H9 (cell line): ENCODE results near the gene ZNF599. TPM values are rescaled to one million over a fixed set of nuclear protein-coding genes. Genes with fewer than 3 reads are reported as not detected.

Source experiments
- DNase-seq: peaks from one replicate; pipeline ENCODE4 v3.0.0-alpha.2; 2017
- H2AFZ ChIP-seq: one replicate; pipeline ENCODE4 v1.6.1; 2013; ENCODE audit warnings: mild to moderate bottlenecking, low read length, control low read depth, moderate library complexity
- H2AK5ac ChIP-seq: 2 replicates; pipeline ENCODE4 v1.6.1; 2013; ENCODE audit warnings: low read length, control low read depth, mixed read lengths; ENCODE audit not compliant: insufficient read length
- H2BK120ac ChIP-seq: one replicate; pipeline ENCODE4 v1.6.1; 2013; ENCODE audit warnings: low read depth, mild to moderate bottlenecking, low read length, control low read depth, inconsistent platforms; ENCODE audit not compliant: poor library complexity, severe bottlenecking
- H2BK12ac ChIP-seq: 2 replicates; pipeline ENCODE4 v1.6.1; 2013; ENCODE audit warnings: low read length, control low read depth, mixed read lengths, low read depth; ENCODE audit not compliant: insufficient read length
- H2BK15ac ChIP-seq: 2 replicates; pipeline ENCODE4 v1.6.1; 2013; ENCODE audit warnings: low read depth, low read length, control low read depth
- H2BK20ac ChIP-seq: one replicate; pipeline ENCODE4 v1.6.1; 2013; ENCODE audit warnings: low read depth, mild to moderate bottlenecking, low read length, control low read depth, inconsistent platforms; ENCODE audit not compliant: poor library complexity, severe bottlenecking
- H2BK5ac ChIP-seq: 2 replicates; pipeline ENCODE4 v1.6.1; 2013; ENCODE audit warnings: low read length, control low read depth, mixed read lengths; ENCODE audit not compliant: insufficient read length
- H3K14ac ChIP-seq: 2 replicates; pipeline ENCODE4 v1.6.1; 2013; ENCODE audit warnings: low read length, control low read depth; ENCODE audit not compliant: insufficient read depth
- H3K18ac ChIP-seq: 2 replicates; pipeline ENCODE4 v1.6.1; 2013; ENCODE audit warnings: low read depth, mild to moderate bottlenecking, mixed read lengths, low read length, control low read depth; ENCODE audit not compliant: insufficient read length
- H3K23ac ChIP-seq: 2 replicates; pipeline ENCODE4 v1.6.1; 2013; ENCODE audit warnings: low read length, control low read depth, mixed read lengths, low read depth; ENCODE audit not compliant: insufficient read length
- H3K23me2 ChIP-seq: 2 replicates; pipeline ENCODE4 v1.6.1; 2013; ENCODE audit warnings: low read depth, mild to moderate bottlenecking, mixed read lengths, low read length, control low read depth; ENCODE audit not compliant: insufficient read length, poor library complexity, severe bottlenecking
- H3K27ac ChIP-seq: 2 replicates; pipeline ENCODE4 v1.5.1; 2013; ENCODE audit warnings: low read length, control low read depth, mixed read lengths, low read depth; ENCODE audit not compliant: insufficient read length
- H3K27me3 ChIP-seq: 2 replicates; pipeline ENCODE4 v1.6.1; 2013; ENCODE audit warnings: low read length, control low read depth, inconsistent platforms; ENCODE audit not compliant: insufficient read depth
- H3K4ac ChIP-seq: 2 replicates; pipeline ENCODE4 v1.6.1; 2013; ENCODE audit warnings: low read depth, mild to moderate bottlenecking, control low read depth, inconsistent platforms, low read length, moderate library complexity
- H3K4me1 ChIP-seq: 2 replicates; pipeline ENCODE4 v1.6.1; 2013; ENCODE audit warnings: low read length, control low read depth, inconsistent platforms; ENCODE audit not compliant: insufficient read depth
- H3K4me2 ChIP-seq: 2 replicates; pipeline ENCODE4 v1.6.1; 2013; ENCODE audit warnings: low read length, control low read depth, mixed read lengths; ENCODE audit not compliant: insufficient read length, insufficient read depth
- H3K56ac ChIP-seq: 2 replicates; pipeline ENCODE4 v1.6.1; 2013; ENCODE audit warnings: low read depth, mild to moderate bottlenecking, mixed read lengths, low read length, control low read depth; ENCODE audit not compliant: insufficient read length
- H3K79me1 ChIP-seq: 2 replicates; pipeline ENCODE4 v1.6.1; 2013; ENCODE audit warnings: low read depth, mild to moderate bottlenecking, moderate library complexity, low read length, control low read depth, inconsistent platforms; ENCODE audit not compliant: insufficient read depth, poor library complexity, severe bottlenecking
- H3K79me2 ChIP-seq: 2 replicates; pipeline ENCODE4 v1.6.1; 2013; ENCODE audit warnings: low read length, control low read depth, inconsistent platforms; ENCODE audit not compliant: insufficient read depth
- H3K9ac ChIP-seq: 2 replicates; pipeline ENCODE4 v1.6.1; 2013; ENCODE audit warnings: low read length, control low read depth, mixed read lengths; ENCODE audit not compliant: insufficient read length; ENCODE audit errors: extremely low read depth
- H3K9me3 ChIP-seq: one replicate; pipeline ENCODE4 v1.6.1; 2013; ENCODE audit warnings: low read depth, low read length, inconsistent platforms; ENCODE audit not compliant: control insufficient read depth
- H3T11ph ChIP-seq: one replicate; pipeline ENCODE4 v1.6.1; 2013; ENCODE audit warnings: mild to moderate bottlenecking, low read length, control low read depth, inconsistent platforms
- H4K20me1 ChIP-seq: one replicate; pipeline ENCODE4 v1.6.1; 2013; ENCODE audit not compliant: control insufficient read depth, insufficient read length, insufficient read depth
- H4K5ac ChIP-seq: 2 replicates; pipeline ENCODE4 v1.6.1; 2013; ENCODE audit warnings: low read depth, mild to moderate bottlenecking, mixed read lengths, low read length, control low read depth; ENCODE audit not compliant: insufficient read length
- H4K8ac ChIP-seq: replicated peaks from 2 replicates; pipeline ENCODE4 v1.6.1; 2013; ENCODE audit warnings: low read length, control low read depth, mixed read lengths, low read depth; ENCODE audit not compliant: insufficient read length
- H4K91ac ChIP-seq: 2 replicates; pipeline ENCODE4 v1.6.1; 2013; ENCODE audit warnings: low read depth, mild to moderate bottlenecking, moderate library complexity, mixed read lengths, low read length, control low read depth; ENCODE audit not compliant: insufficient read length
- H3K27ac Mint-ChIP-seq, 3 experiments: 2 replicates in 2 of 3; 3 replicates in 1 of 3; pipeline ENCODE4 v1.8.0; 2020 to 2021; ENCODE audit warnings: mixed read lengths in 3 of 3, mild to moderate bottlenecking in 1 of 3, moderate library complexity in 1 of 3
- H3K27me3 Mint-ChIP-seq: 2 replicates; pipeline ENCODE4 v1.8.0; 2021; ENCODE audit warnings: low read depth, mild to moderate bottlenecking, moderate library complexity, mixed read lengths
- H3K36me3 Mint-ChIP-seq, 3 experiments: 2 replicates in 2 of 3; 3 replicates in 1 of 3; pipeline ENCODE4 v1.8.0; 2020 to 2021; ENCODE audit warnings: low read depth in 3 of 3, mixed read lengths in 3 of 3; ENCODE audit not compliant: insufficient read depth in 1 of 3
- H3K4me1 Mint-ChIP-seq, 2 experiments: 2 replicates each; pipeline ENCODE4 v1.8.0; 2020; ENCODE audit warnings: mixed read lengths in 2 of 2
- H3K4me3 Mint-ChIP-seq, 2 experiments: 2 replicates in 1 of 2; 3 replicates in 1 of 2; pipeline ENCODE4 v1.8.0; 2020 to 2021; ENCODE audit warnings: mild to moderate bottlenecking in 2 of 2, mixed read lengths in 2 of 2, moderate library complexity in 1 of 2
- H3K9me3 Mint-ChIP-seq, 2 experiments: 2 replicates in 1 of 2; 3 replicates in 1 of 2; pipeline ENCODE4 v1.8.0; 2020; ENCODE audit warnings: mild to moderate bottlenecking in 2 of 2, mixed read lengths in 2 of 2, moderate library complexity in 1 of 2
- CTCF ChIP-seq: fragments of 200-600 bp; sonication (generic); conservative IDR thresholded peaks from 3 replicates; pipeline ENCODE4 v1.8.0; 2021; ENCODE audit warnings: antibody characterized with exemption, mild to moderate bottlenecking
- WGBS: extraction: QIAGEN DNeasy Blood & Tissue Kit; methylation state at CpG from one replicate; pipeline ENCODE4 v1.1.7; 2013; ENCODE audit warnings: missing lambda C conversion rate, low lambda C conversion rate, mixed read lengths; ENCODE audit not compliant: insufficient read length; ENCODE audit errors: extremely low coverage; 5-methylcytosine and 5-hydroxymethylcytosine counted together
- total RNA-seq: library from RNA; stranded (reverse); gene quantifications from 2 replicates; pipeline ENCODE4 v1.2.1, GENCODE V29; 2021

Gene ZNF599
- total RNA-seq, 1 experiment from 2014 or later = 3.9 TPM

- Histone ChIP-seq H3K4me1 (no peaks in the 10 kb centered on the region), H2BK120ac (no peak overlapping the region), H2AFZ (no peak overlapping the region), H3K56ac (no peak overlapping the region), H3K9ac (no peak overlapping the region), H3K14ac (no peak overlapping the region), H3K4ac (no peak overlapping the region), H3K23ac (no peak overlapping the region), H2BK12ac (no peak overlapping the region), H4K20me1 (no peaks in the 10 kb centered on the region), H3K18ac (no peak overlapping the region), H3K27ac (no peak overlapping the region), H3K9me3 (peaks cover 14% of the 10 kb centered on the region), H2BK15ac (no peak overlapping the region), H3K79me1 (no peaks in the 10 kb centered on the region), H3K4me2 (no peak overlapping the region), H4K91ac (no peak overlapping the region), H3K79me2 (no peaks in the 10 kb centered on the region), H3K23me2 (peaks cover 5% of the 10 kb centered on the region), H4K8ac (no peak overlapping the region), H4K5ac (no peak overlapping the region), H2BK20ac (no peak overlapping the region), H3T11ph (no peak overlapping the region), H2AK5ac (no peak overlapping the region), H2BK5ac (no peak overlapping the region), H3K27me3 (no peaks in the 10 kb centered on the region)
- Mint-ChIP-seq H3K36me3 (peaks cover 44 to 58% (median 47%) of the 10 kb centered on the region in 3 experiments), H3K27me3 (peaks cover 10% of the 10 kb centered on the region), H3K4me3 (no peak overlapping the region), H3K9me3 (peaks cover 22 to 32% of the 10 kb centered on the region in 2 experiments), H3K27ac (no peak overlapping the region), H3K4me1 (peaks cover 8 to 11% of the 10 kb centered on the region in 2 experiments)
- no peak for DNase-seq
- no CpG with 5 or more reads among the region's 3 CpGs for WGBS
- TF ChIP-seq CTCF = no peak
These were observed 5.1 kb downstream of the ZNF599 start for GRCh38 chr19:34767951-34768350.
